GM18951 (cell line): Measurements from ENCODE around the gene PCA3.

ENCODE experiments used
- POLR2A ChIP-seq: IDR thresholded peaks from 4 replicates; pipeline ENCODE4 v1.6.1; 2011; ENCODE audit warnings: mild to moderate bottlenecking; ENCODE audit not compliant: insufficient read length, insufficient read depth; ENCODE audit errors: extremely low read depth
- in situ Hi-C: fragments of 300-500 bp; cut with MboI; formaldehyde crosslinking; loops from one replicate; pipeline ENCODE4 v1.12.0; 2022; ENCODE audit warnings: low sequenced_read_pairs, mixed read lengths, inconsistent platforms; ENCODE audit not compliant: unreplicated experiment

PCA3 gene

GRCh38 chr9:76785501-76785900 is 21.3 kb downstream of the PCA3 start:
- in situ Hi-C loops, result no loop called here
- TF ChIP-seq POLR2A, result no peak

- TF ChIP-seq POLR2A, result no peak
- in situ Hi-C loops, result no loop called here
Measured at GRCh38 chr9:76787677-76788076, 23.4 kb downstream of the PCA3 start.

- TF ChIP-seq POLR2A, result no peak
- in situ Hi-C loops, result no loop called here
Measured at GRCh38 chr9:76789840-76790239, 25.6 kb downstream of the PCA3 start.

- in situ Hi-C loops, result no loop called here
- TF ChIP-seq POLR2A, result no peak
Measured at GRCh38 chr9:76793784-76794431, 29.7 kb downstream of the PCA3 start.

- no peak for TF ChIP-seq POLR2A
- in situ Hi-C loops, result no loop called here
Measured at GRCh38 chr9:76796296-76796695, 32.1 kb downstream of the PCA3 start.

GRCh38 chr9:76798527-76798926 is 34.3 kb downstream of the PCA3 start:
- in situ Hi-C loops, result no loop called here

GRCh38 chr9:76799473-76799872 is 35.2 kb downstream of the PCA3 start:
- no peak for TF ChIP-seq POLR2A
- in situ Hi-C loops, result no loop called here

More at GRCh38 chr9:76798527-76798926, 34.3 kb downstream of the PCA3 start:
- no peak for TF ChIP-seq POLR2A

GRCh38 chr9:76800901-76801300 is 36.7 kb downstream of the PCA3 start:
- no peak for TF ChIP-seq POLR2A
- in situ Hi-C loops, result loop anchor here (10.0 to 25.0 kb wide), 2 partner anchors 184 to 336 kb away; no protein-coding TSS in a partner anchor

- in situ Hi-C loops, result loop anchor here (10.0 to 25.0 kb wide), 2 partner anchors 182 to 334 kb away; no protein-coding TSS in a partner anchor
- no peak for TF ChIP-seq POLR2A
Measured at GRCh38 chr9:76803083-76803482, 38.8 kb downstream of the PCA3 start.

GRCh38 chr9:76803762-76804161 is 39.5 kb downstream of the PCA3 start:
- TF ChIP-seq POLR2A, result no peak

GRCh38 chr9:76808636-76809035 is 44.4 kb downstream of the PCA3 start:
- no peak for TF ChIP-seq POLR2A
- in situ Hi-C loops, result loop anchor here (10.0 to 25.0 kb wide), 2 partner anchors 176 to 329 kb away; no protein-coding TSS in a partner anchor

More at GRCh38 chr9:76803762-76804161, 39.5 kb downstream of the PCA3 start:
- in situ Hi-C loops, result loop anchor here (10.0 to 25.0 kb wide), 2 partner anchors 181 to 334 kb away; no protein-coding TSS in a partner anchor

GRCh38 chr9:76810377-76810957 is 46.2 kb downstream of the PCA3 start:
- in situ Hi-C loops, result loop anchor here (25.0 kb wide), 1 partner anchor 327 kb away; no protein-coding TSS in a partner anchor

GRCh38 chr9:76812591-76812990 is 48.4 kb downstream of the PCA3 start:
- no peak for TF ChIP-seq POLR2A
- in situ Hi-C loops, result loop anchor here (25.0 kb wide), 1 partner anchor 325 kb away; no protein-coding TSS in a partner anchor

More at GRCh38 chr9:76810377-76810957, 46.2 kb downstream of the PCA3 start:
- no peak for TF ChIP-seq POLR2A

GRCh38 chr9:76817489-76817888 is 53.3 kb downstream of the PCA3 start:
- in situ Hi-C loops, result loop anchor here (25.0 kb wide), 1 partner anchor 320 kb away; no protein-coding TSS in a partner anchor
- no peak for TF ChIP-seq POLR2A
